OCI-LY1 (cell line): Measurements from ENCODE around the gene COLGALT1.

Experiments used
- CTCF ChIP-seq: fragments of 200-600 bp; sonication (generic), shearing (Covaris generic); IDR thresholded peaks from 2 replicates; pipeline ENCODE4 v1.5.1; 2017; ENCODE audit warnings: mild to moderate bottlenecking, antibody characterized with exemption, low read length, moderate library complexity, mixed read lengths
- EZH2 ChIP-seq: fragments of 200-600 bp; sonication (generic), shearing (Covaris generic); IDR thresholded peaks from 2 replicates; pipeline ENCODE4 v1.8.0; 2017; ENCODE audit warnings: borderline replicate concordance, mixed run types, mild to moderate bottlenecking, antibody characterized with exemption, low read length, moderate library complexity, mixed read lengths

- TF ChIP-seq CTCF (no peak), EZH2 (no peak)
Measured at GRCh38 chr19:17599780-17600179, 44.3 kb downstream of the COLGALT1 start.
